Stimulated activated naive CD4-positive, alpha-beta T cell treated with Interleukin-2 at 50 U/mL for 16 hours (primary cell): ENCODE data around the gene SLC1A7.

Source experiments
- DNase-seq: peaks from one replicate; lab custom pipeline; 2025; lab: John Stamatoyannopoulos, UW

Gene SLC1A7

GRCh38 chr1:53133261-53134041 is 9.0 kb downstream of the SLC1A7 start:
- DNase-seq: no peak

GRCh38 chr1:53132176-53132575 is 10.3 kb downstream of the SLC1A7 start:
- no peak for DNase-seq

DNA sequence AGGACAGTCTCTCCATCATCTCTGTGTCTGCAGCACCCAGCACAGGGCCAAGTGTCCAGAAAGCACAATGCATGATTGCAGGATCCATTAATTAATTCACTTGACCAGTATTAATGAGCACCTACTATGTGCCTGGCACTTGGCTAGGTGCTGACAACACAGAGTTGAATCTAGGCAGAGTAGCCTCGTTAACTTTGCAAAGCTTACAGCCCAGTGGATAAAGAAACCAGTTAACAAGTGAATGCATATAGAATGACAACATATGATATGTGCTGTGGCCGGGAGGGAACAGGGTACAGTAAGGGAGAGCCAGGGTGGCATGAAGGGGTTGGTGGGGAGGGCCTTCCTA is 10.9 kb downstream of the SLC1A7 start:
- DNase-seq: no peak

DNA sequence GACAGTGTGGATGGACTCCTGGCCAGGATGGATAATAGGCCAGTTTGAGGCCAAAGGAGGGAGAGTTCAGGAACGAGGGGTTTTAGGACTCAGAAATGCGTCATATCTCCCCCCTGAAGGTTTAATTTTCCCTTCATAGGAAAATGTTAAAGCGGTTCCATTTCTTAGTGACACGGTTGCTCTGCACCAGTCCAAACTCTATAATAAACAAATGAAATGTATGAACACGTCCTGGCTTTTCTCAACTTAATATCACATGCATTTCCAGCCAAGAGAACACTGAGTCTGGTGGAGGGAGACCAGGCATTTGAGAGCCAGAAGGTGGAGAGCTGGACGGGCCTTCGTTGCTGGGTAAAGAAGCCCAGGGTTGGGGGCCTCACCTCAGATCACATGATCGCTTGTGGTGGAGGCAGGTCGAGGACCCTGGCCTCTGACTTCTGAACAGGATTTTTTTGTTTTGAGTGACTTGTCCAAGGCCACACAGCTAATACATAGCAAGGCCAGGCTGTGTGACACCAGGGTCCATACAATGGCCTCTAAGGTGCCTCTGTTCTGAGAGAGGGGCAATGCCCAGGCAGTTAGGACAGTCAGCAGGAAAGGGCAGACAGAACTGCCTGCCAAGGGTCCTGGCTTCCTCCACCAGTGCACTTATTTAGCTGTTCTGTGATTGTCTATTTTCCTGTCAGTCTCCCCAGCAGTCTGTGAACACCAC is 11.4 kb downstream of the SLC1A7 start:
- DNase-seq: no peak

DNA sequence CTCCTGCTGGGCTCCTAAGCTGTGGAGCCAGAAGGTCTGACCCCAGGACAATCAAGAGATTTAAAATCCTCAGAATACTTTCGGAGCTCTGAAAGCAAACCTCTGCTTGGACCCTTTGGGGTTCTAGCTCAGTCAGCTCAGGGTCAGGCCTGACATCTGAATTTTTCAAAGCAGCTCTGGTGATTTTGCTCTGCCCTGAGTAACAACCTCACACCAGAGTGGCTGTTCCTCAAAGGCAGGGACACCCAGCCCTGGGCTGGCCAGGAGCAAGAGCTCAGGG is 11.9 kb downstream of the SLC1A7 start:
- no peak for DNase-seq

- DNase-seq: no peak
Observed at GRCh38 chr1:53129891-53130597, 12.4 kb downstream of the SLC1A7 start.

- DNase-seq: no peak
Observed at GRCh38 chr1:53128401-53128800, 14.0 kb downstream of the SLC1A7 start.

DNA sequence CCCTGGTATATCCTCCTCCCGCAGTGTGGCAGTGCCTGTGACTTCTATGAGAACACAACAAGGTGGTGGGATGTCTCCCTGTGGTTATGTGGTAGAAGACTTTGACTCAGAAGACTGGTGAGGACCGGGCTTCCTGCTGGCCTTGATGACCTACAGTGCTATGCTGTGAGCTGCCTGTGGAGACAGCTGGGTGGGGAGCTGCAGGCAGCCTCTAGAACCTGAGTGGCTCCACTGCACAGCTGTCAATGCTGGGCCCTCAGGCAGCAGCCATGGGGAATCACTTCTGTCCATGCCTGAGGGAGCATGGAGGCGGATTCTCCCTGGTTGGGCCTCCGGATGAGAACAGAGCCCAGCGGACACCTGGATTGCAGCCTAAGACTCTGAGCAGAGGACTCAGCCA is 14.9 kb downstream of the SLC1A7 start:
- DNase-seq: no peak

GRCh38 chr1:53126495-53126894 is 15.9 kb downstream of the SLC1A7 start:
- no peak for DNase-seq

DNA sequence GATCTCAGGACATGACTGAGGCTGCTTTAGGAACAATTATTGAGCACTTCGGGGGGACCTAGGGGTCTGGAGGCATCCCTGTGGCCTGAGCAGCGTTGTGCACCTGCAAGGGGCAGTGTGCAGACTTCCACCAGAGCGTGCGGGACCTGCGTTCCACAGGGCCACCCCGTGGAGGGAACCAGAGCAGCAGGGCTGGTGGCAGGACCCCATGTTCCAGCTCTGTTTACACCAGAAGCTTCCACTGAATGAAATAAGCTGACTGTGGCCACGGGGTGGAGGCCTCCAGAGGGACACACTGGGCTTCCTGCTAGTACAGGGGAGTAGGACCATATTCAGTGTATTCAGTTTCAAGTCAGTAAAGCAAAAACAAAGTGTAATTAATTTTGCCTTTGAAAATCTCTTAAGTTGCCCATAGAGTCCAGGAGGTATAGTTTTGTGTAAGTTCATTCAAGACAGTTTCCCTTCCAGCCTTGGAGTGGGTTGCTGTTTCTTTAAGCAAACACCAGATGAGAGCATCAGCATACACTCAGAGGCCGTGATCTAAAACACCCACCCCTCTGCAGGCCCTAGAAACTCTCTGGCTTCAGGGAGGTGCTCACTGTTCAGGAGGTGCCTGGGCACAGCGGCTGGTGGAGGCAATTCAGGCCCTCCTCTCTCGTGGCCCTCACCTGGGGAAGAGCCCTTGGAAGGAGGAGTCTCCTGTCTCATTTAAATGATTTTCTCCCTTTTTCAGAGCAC is 16.6 kb downstream of the SLC1A7 start:
- DNase-seq: no peak

DNA sequence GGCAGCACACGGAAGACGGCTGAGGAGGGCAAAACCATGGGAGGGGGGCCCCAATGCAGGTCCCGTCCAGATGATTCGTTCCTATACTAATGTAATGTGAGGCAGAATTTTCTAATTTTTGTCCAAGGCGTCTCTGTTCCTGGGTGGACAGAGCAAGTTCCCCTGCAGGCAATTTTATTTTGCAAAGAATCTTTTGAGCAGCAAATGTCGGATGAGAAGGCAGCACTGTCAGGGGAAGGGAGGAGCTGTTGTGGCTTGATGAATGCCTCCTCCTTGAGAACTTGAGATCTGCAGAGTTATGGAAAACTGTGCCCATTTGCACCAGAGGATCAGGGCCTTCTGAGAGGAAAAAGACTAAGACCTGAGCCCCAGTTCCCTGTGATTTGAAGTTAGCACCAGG is 17.3 kb downstream of the SLC1A7 start:
- no peak for DNase-seq

DNA sequence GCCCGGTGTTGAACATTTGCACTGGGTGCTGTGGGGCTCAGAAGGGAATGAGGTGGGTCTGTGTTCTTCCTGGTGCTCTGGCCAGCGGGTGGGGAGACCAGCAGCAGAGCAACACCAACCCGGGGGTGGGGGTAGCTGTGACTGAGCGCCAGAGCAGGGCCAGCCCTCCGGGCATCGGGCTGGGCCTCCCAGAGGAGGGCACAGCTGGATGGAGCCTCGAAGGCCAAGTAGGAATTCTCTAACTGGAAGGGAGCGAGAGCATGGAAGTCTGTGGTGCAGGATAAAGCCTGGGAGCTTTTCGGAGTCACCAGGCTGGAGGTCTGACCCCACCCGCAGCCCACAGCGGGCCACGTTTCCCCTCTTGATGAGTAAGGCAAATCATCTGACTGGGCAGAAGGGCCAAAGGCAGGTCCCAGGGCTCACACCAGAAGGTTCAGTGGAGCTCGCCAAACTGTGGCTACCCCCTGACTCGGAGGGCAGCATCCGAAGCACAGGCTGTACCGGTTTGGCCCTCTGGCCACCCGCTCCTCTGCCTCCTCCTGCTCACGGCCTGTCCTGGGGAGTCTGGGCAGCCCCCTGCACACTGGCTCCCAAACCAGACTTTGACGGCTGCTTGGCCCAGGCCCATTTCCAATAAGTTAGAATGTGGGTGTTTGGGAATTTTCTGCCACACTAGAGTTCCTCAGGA is 18.8 kb downstream of the SLC1A7 start:
- DNase-seq: no peak

DNA sequence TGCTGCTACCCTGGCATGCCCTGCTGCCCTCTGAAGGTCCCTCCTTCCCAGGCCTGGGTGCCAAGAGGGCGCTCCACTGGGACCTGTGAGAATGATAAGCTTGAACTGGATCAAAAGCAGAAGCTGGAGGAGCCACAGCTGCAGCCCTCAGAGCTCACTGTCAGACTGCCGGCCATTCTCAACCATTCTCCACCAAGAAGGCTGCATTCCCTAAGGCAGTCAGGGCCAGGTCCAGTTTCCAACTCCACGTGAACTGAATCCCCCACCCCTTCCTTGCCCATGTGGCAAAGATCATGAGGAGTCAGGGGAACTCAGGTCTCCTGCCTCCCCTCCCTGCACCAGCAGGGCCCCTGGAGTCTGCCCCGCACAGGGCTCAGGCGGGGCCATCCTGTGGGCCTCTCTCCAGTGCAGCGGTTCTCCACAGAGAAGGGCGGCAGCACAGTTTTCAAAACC is 19.5 kb downstream of the SLC1A7 start:
- no peak for DNase-seq

GRCh38 chr1:53122201-53122885 is 20.1 kb downstream of the SLC1A7 start:
- no peak for DNase-seq

DNA sequence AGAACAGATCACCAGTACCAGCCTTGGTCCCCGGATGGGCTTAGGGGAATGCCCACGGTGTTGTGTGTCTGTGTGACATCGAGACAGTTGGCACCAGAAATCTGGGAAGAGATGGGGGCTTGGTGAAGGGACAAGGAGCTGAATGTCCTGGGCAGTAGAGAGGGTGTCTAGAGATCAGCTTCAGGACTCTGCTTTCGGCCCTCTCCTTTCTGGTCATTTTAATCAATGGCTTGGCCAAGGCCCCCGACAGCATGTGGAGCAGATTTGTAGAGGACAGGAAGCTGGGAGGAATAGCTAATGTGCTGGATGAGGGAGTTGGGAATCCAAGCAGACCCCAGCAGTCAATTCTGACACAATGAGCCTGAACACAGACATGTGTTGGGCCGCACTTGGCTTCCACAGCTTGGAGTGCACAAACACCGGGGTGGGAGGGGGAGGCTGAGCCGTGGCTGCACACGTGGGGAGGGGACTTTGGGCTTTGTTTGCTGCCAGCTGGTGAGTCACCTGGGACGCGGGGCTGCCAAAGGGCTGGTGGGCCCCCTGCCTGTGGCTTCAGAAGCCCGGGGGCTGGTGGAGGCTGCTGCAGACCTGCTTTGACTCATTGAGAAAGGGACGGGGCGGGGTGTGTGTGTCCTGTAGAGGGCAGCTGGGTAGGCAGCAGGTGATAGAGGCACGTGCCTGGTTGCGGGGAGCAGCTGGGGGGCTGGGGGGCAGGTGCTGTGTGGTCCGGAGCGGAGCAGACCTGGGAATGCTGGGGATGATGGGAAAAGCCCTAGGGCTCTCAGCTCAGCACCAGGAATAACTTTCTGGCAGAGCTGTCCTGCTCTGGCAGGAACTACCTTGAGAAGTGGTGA is 20.9 kb downstream of the SLC1A7 start:
- DNase-seq: no peak

- DNase-seq: no peak
Observed at GRCh38 chr1:53120659-53121058, 21.8 kb downstream of the SLC1A7 start.

DNA sequence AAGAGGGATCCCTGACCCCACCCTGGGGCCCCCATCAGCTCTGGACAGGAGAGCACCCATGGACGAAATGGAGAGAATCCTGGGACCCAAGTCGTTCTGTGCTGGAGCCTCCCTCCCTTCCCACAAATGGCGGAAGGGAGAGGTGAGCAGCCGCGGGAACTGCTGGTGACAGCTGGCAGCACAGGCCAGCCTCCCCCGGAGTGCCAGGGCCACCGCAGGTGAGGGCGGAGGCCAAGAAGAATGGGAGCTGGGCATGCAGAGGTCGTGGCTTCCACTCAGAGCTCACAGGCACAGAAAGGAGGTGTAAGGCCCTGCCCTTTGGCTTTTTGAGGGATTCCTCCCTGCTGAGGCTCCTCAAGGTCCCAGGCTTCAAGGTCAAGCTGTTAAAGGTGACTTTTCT is 24.6 kb downstream of the SLC1A7 start:
- DNase-seq: no peak

GRCh38 chr1:53116933-53117600 is 25.4 kb downstream of the SLC1A7 start:
- no peak for DNase-seq

DNA sequence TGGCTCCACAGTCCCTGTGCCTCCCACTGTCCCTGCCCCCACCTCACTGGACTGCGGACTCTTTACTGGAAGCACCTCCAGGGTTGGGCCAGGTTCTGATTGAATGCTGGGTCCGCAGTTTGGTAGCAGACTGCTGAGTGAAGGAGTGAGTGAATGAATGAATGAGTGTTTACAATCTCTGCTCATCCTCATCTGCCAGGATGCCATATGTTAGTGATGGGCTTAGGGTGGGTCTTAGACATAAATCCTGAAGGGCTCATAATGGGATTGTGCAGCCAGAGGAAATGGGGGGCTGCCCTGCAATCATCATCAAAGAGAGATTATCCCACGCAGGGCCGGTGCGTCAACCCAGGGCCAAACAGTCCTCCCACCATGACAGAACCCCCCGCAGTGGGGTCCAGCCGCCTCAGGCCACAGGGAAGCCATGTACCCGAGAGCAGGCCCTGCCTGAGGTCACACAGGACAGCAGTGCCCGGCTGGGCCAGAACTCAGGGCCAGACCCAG is 26.1 kb downstream of the SLC1A7 start:
- DNase-seq: no peak
